ENCODE measurements around the gene CEBPZOS. TPM values are rescaled to one million over a fixed set of nuclear protein-coding genes. Genes with fewer than 3 reads are reported as not detected.

The CEBPZOS gene
- total RNA-seq (2021) (56.9 and 61.8 TPM in 2 replicates), Bru-seq, nascent RNA (percentile 86 among the genes with signal in this experiment), BruChase-seq, experiment 1, labeled RNA remaining after a 2-hour chase (percentile 89 among the genes with signal in this experiment), BruChase-seq, experiment 2, labeled RNA remaining after a 6-hour chase (percentile 95 among the genes with signal in this experiment)
- long read RNA-seq, transcript CEBPZOS-204 (5 exons, 3,158 nt), result major isoform, 14 of 31 reads
- long read RNA-seq, transcript CEBPZOS-201 (5 exons, 695 nt), result minor isoform, 5 of 31 reads
- long read RNA-seq, partial matches to known transcripts, result 3 of 31 reads
- long read RNA-seq, other reads (novel, unspliced or antisense), result 9 of 31 reads

DNA sequence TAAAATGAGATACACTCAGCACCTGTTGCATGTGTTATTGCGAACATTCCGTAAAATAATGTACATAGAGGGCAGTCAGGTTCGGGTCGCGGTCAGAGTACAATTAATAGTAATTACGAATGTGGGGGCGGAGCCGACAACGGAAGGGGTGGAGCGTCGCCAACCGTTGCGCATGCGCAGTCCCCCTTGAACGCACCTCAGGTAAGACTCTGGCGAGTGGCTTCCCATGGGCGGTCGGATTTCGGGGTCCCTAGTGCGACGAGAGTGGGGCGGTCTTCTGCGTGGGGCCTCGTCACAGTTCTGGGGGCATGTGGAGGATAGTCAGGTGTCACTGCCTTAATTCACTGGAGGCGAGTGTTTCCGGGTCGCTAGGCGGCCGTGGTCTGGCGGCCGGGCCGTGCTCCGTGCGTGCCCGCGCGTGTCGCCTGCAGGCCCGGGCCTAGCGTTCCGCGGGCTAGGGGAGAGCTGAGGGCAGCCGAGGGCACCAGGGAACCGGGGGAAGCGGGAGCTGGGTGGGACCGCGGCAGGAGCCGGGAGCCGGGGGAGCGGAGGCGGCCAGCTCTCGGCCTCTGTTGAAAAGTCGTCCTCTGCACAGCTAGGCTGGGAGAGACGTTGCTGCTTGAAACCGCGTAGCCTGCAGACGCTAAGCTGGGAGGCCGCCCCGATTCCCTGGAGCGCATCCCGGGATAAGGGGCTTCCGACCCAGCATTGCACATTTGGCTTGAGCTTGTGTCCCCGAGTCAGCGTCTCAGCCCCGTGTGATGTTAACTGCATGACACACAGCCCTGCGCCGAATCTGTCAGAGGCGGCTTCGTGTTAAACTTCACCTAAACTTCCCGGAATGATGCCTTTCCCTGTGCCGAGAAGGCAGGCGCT lies at the start of gene CEBPZOS:
TSS of gene CEBPZOS (plus strand) at position 177 of the 876 bp plus-strand sequence. CDS start 3,209 bp downstream, outside the sequence.
- CTCF ChIA-PET, result no interaction called here
- POLR2A ChIA-PET (ENCODE audit: low non-redundant PET), result no interaction called here
- H3K27me3 ChIP-seq (replicated peaks; ENCODE audit: insufficient read depth, low read depth, low read length, poor library complexity), result no peaks in the 10 kb centered on the region
- DNase-seq (ENCODE audit: low spot score), result peak; percentile 81
- H3K27ac ChIP-seq (ENCODE audit: low read depth, low read length, poor library complexity, severe bottlenecking), result peak within 1 kb of the TSS; percentile 85
- H3K36me3 ChIP-seq (ENCODE audit: insufficient read depth, low read length, poor library complexity, severe bottlenecking), result peaks cover 7% of the 10 kb centered on the region
- no peaks in the 10 kb centered on the region for H3K9me3 ChIP-seq (ENCODE audit: low read depth, low read length, poor library complexity, severe bottlenecking)
- TF ChIP-seq, protein P1, sequence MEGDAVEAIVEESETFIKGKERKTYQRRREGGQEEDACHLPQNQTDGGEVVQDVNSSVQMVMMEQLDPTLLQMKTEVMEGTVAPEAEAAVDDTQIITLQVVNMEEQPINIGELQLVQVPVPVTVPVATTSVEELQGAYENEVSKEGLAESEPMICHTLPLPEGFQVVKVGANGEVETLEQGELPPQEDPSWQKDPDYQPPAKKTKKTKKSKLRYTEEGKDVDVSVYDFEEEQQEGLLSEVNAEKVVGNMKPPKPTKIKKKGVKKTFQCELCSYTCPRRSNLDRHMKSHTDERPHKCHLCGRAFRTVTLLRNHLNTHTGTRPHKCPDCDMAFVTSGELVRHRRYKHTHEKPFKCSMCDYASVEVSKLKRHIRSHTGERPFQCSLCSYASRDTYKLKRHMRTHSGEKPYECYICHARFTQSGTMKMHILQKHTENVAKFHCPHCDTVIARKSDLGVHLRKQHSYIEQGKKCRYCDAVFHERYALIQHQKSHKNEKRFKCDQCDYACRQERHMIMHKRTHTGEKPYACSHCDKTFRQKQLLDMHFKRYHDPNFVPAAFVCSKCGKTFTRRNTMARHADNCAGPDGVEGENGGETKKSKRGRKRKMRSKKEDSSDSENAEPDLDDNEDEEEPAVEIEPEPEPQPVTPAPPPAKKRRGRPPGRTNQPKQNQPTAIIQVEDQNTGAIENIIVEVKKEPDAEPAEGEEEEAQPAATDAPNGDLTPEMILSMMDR (conservative IDR thresholded peaks at IDR 0.05; ENCODE audit: low read depth, low read length), result no peak
- no peak for TF ChIP-seq EZH2 (IDR thresholded peaks at IDR 0.05; ENCODE audit: borderline replicate concordance, low read depth, low read length, poor library complexity, severe bottlenecking)
- intact Hi-C loops (cut with micrococcal nuclease; ENCODE audit: unreplicated experiment), result no loop called here
- peaks cover 4% of the 10 kb centered on the region for H3K4me1 ChIP-seq (ENCODE audit: insufficient read depth, low read length, poor library complexity, severe bottlenecking)
- H3K4me3 ChIP-seq (ENCODE audit: low read depth, low read length, poor library complexity, severe bottlenecking), result peak within 1 kb of the TSS; percentile 77
- BruUV-seq (replicated peaks), result no TSS peak

DNA sequence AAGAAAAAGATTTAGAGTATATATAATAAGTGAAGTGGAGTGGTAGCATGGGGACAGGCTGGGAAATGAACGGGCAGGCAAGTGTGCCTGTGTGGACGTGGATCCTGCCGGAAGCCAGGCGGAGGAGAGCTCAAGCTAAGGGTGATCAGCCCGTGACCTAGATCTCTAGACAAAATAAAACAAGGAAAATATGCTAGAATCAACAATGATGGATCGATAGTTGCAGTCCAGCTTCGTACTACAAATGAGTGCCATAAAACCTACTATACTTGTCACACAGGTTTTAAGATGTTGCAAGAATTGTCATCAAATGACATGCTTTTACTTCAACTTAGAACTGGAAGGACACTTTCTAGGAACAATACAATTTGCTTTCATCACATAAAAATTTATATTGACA lies 48.0 kb upstream of the CEBPZOS start:
- H3K9me3 ChIP-seq (ENCODE audit: low read depth, low read length, poor library complexity, severe bottlenecking), result no peaks in the 10 kb centered on the region
- H3K4me3 ChIP-seq (ENCODE audit: low read depth, low read length, poor library complexity, severe bottlenecking), result no peak overlapping the region
- H3K27me3 ChIP-seq (replicated peaks; ENCODE audit: insufficient read depth, low read depth, low read length, poor library complexity), result no peaks in the 10 kb centered on the region
- ChIA-PET POLR2A (ENCODE audit: low non-redundant PET) (no interaction called here), CTCF (no interaction called here)
- peaks cover 18% of the 10 kb centered on the region for H3K4me1 ChIP-seq (ENCODE audit: insufficient read depth, low read length, poor library complexity, severe bottlenecking)
- no peak for DNase-seq (ENCODE audit: low spot score)
- peaks cover 26% of the 10 kb centered on the region for H3K36me3 ChIP-seq (ENCODE audit: insufficient read depth, low read length, poor library complexity, severe bottlenecking)
- TF ChIP-seq, protein P1 (conservative IDR thresholded peaks at IDR 0.05; ENCODE audit: low read depth, low read length), result no peak
- TF ChIP-seq EZH2 (IDR thresholded peaks at IDR 0.05; ENCODE audit: borderline replicate concordance, low read depth, low read length, poor library complexity, severe bottlenecking), result no peak
- H3K27ac ChIP-seq (ENCODE audit: low read depth, low read length, poor library complexity, severe bottlenecking), result no peak overlapping the region
- BruUV-seq (replicated peaks), result no TSS peak
- intact Hi-C loops (cut with micrococcal nuclease; ENCODE audit: unreplicated experiment), result no loop called here

DNA sequence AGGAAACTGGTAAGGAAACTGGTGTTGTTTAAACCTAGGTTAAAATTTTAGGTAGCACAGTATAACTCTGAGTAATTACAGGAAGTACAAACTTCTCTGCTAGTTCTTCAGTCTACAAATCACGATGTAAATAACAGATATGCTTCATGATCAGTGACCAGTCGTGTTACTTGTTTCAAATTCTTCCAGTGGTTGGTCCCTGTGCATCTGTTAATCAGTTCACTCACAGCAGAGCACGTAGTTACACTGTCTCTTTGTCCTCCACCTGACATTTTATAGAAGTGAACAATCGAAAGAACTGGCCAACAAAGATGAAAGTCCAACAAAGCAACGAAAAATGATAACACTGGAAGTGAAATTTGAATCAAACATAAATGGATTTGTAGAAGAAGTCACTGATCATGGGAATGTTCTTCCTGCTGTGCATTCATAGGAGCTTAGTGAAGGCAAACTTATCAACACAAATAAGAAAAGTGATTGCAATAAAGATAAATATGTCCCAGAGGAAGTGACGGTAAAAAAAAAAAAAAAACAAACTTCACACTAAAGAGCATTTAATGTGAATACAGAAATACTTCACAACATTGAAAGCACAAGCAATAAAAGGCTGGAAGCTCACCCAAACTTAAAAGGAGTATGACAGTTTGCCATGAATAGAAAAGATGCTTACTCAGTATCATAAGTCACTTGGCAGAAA lies 46.5 kb upstream of the CEBPZOS start:
- Histone ChIP-seq H3K27me3 (replicated peaks; ENCODE audit: insufficient read depth, low read depth, low read length, poor library complexity) (no peaks in the 10 kb centered on the region), H3K36me3 (ENCODE audit: insufficient read depth, low read length, poor library complexity, severe bottlenecking) (peaks cover 32% of the 10 kb centered on the region), H3K4me1 (ENCODE audit: insufficient read depth, low read length, poor library complexity, severe bottlenecking) (peaks cover 18% of the 10 kb centered on the region), H3K4me3 (ENCODE audit: low read depth, low read length, poor library complexity, severe bottlenecking) (no peak overlapping the region), H3K9me3 (ENCODE audit: low read depth, low read length, poor library complexity, severe bottlenecking) (no peaks in the 10 kb centered on the region), H3K27ac (ENCODE audit: low read depth, low read length, poor library complexity, severe bottlenecking) (no peak overlapping the region)
- POLR2A ChIA-PET (ENCODE audit: low non-redundant PET), result no interaction called here
- peak; percentile 22 for DNase-seq (ENCODE audit: low spot score)
- TF ChIP-seq, protein P1 (conservative IDR thresholded peaks at IDR 0.05; ENCODE audit: low read depth, low read length), result no peak
- no peak for TF ChIP-seq EZH2 (IDR thresholded peaks at IDR 0.05; ENCODE audit: borderline replicate concordance, low read depth, low read length, poor library complexity, severe bottlenecking)
- CTCF ChIA-PET, result no interaction called here
- no TSS peak for BruUV-seq (replicated peaks)
- intact Hi-C loops (cut with micrococcal nuclease; ENCODE audit: unreplicated experiment), result no loop called here

Data from A673 (cell line).